CD4-positive, alpha-beta T cell treated with Interleukin-15 for 1 hour (primary cell): ENCODE data around the gene MUC3A.

Experiments used
- DNase-seq: peaks from one replicate; pipeline ENCODE4 v3.0.0-alpha.2; 2020

The MUC3A gene

GRCh38 chr7:100949933-100950443 lies 654 bp downstream of the MUC3A start:
- DNase-seq, result no peak

- DNase-seq, result no peak
These were observed 1.8 kb downstream of the MUC3A start for GRCh38 chr7:100951172-100951571.

DNA sequence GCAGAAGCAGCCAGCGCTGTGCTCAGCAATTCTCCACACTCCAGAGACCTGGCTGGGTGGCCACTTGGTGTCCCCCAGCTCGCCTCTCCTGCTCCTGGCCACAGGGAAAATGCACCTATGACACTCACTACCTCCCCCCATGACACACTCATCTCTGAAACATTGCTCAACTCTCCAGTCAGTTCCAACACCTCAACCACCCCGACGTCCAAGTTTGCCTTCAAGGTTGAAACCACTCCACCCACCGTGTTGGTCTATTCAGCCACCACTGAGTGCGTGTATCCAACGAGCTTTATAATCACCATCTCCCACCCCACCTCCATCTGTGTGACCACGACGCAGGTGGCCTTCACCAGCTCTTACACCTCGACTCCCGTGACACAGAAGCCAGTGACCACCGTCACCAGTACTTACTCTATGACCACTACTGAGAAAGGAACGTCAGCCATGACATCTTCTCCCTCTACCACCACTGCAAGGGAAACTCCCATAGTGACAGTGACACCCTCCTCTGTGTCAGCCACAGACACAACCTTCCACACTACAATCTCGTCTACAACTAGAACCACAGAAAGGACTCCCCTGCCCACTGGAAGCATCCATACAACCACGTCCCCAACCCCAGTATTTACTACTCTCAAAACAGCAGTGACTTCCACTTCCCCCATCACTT lies 2.7 kb downstream of the MUC3A start:
- no peak for DNase-seq

DNA sequence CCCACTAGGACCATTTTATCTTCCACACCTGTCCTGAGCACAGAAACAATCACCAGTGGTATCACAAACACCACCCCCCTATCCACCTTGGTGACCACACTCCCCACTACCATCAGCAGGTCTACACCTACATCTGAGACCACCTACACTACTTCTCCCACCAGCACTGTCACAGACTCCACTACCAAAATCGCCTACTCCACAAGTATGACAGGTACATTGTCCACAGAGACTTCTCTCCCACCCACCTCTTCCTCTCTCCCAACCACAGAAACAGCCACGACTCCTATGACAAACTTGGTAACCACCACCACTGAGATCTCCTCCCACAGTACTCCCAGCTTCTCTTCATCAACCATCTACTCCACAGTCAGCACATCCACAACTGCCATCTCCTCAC lies 3.3 kb downstream of the MUC3A start:
- no peak for DNase-seq

DNA sequence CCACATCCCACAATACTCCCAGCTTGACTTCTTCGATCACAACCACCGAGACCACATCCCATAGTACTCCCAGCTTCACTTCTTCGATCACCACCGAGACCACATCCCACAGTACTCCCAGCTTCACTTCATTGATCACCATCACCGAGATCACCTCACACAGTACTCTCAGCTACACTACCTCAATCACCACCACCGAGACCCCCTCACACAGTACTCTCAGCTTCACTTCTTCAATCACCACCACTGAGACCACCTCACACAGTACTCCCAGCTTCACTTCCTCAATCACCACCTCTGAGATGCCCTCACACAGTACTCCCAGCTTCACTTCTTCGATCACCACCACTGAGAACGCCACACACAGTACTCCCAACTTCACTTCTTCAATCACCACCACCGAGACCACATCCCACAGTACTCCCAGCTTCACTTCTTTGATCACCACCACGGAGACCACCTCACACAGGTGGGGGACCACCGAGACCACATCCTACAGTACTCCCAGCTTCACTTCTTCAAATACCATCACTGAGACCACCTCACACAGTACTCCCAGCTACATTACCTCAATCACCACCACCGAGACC lies 8.6 kb downstream of the MUC3A start:
- no peak for DNase-seq

DNA sequence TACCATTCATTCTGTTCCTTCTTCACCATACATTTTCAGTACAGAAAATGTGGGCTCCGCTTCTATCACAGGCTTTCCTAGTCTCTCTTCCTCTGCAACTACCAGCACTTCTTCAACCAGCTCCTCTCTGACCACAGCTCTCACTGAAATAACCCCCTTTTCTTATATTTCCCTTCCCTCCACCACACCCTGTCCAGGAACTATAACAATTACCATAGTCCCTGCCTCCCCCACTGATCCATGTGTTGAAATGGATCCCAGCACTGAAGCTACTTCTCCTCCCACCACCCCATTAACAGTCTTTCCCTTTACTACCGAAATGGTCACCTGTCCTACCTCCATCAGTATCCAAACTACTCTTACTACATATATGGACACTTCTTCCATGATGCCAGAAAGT lies 10.6 kb downstream of the MUC3A start:
- DNase-seq, result no peak

DNA sequence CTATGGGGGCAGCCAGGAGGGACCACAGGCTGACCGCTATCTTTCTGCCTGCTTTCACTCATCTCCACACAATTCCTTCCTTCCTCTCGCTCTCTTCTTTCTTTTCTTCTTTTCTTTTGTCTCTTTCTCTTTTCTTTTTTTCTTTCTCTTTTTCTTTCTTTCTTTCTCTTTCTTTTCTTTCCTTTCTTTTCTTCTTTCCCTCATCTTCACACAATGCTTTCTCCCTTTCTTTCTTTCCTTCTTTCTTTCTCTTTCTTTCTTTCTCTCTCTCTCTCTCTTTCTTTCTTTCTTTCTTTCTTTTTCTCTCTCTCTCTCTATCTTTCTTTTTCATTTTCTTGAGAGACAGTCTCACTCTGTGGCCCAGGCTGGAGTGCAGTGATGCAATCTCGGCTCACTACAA lies 13.2 kb downstream of the MUC3A start:
- no peak for DNase-seq

- no peak for DNase-seq
These were observed 14.1 kb downstream of the MUC3A start for GRCh38 chr7:100963386-100963785.

DNA sequence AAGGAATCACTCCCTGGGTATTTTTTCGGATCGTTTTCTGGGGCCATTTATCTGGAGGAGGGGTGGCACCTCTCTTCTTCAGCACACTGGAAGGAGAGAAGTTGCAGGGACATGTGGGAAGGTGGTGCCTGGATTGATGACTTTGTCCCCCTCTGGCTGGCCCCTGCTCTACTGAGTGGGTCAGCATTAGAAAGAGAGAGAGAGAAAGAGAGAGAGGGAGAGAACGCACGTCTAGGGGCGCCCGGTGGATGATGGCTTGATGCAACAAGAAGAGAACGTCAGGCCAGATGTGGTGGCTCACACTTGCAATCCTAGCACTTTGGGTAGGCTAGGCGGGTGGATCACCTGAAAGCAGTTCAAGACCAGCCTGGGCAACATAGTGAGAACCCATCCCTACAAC lies 14.5 kb downstream of the MUC3A start:
- DNase-seq, result no peak

GRCh38 chr7:100964630-100965029 lies 15.3 kb downstream of the MUC3A start:
- DNase-seq, result no peak

- no peak for DNase-seq
These were observed 15.8 kb downstream of the MUC3A start for GRCh38 chr7:100965045-100965722.

DNA sequence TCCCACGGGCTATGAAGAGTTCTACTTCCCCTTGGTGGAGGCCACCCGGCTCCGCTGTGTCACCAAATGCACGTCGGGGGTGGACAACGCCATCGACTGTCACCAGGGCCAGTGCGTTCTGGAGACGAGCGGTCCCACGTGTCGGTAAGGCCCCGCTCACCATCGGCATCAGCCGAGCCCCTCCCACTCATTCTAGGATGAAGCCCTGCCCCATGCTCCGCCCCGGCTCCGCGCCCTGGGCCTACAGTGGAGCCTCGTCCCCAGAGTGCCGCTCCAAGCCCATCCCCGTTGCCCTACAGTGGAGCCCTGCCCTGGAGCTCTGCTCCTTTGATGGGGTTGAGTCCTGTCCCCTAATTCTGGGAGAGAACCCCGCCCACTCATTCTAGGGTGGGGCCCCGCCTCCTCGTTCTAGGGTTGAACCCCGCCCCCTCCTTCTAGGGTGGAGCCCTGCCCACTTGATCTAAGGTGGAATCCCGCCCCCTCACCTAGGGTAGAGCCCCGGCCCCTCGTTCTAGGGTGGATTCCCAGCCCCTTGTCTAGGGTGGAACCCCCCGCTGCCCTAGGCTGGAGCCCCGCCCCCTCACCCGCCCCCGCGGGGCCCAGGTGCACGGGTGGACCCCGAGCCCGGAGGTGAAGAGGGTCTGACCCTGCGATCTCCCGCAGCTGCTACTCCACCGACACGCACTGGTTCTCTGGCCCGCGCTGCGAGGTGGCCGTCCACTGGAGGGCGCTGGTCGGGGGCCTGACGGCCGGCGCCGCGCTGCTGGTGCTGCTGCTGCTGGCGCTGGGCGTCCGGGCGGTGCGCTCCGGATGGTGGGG lies 16.6 kb downstream of the MUC3A start:
- DNase-seq, result peak; percentile 49

- no peak for DNase-seq
These were observed 17.4 kb downstream of the MUC3A start for GRCh38 chr7:100966542-100967291.

DNA sequence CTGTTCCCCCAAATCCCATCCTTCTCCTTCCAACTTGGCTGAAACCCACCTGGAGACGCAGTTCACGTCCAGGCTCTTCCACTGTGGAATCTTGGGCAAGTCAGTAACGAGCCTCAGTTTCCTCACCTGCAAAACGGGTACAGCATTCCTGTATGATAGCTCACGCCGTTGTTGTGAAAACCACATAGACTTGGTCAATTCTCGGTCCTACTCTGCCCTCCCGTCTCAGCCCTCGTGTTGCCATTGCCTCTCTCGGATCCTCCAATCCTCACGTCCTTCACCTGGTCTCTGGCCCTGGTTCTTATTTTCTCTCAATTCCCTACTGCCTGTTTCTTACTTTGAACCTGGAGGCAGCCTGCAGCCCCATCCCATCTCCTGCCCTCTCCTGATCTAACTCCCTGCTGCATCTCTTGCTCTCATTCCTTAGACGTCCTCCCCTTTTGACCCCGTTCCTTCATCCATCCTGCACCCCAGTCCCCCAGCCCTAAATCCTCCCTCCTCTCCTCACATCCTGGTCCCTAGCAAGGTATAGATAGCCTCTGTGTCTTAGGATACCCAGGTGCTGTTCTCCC lies 18.0 kb downstream of the MUC3A start:
- DNase-seq, result no peak

- DNase-seq, result no peak
These were observed 18.7 kb downstream of the MUC3A start for GRCh38 chr7:100968031-100968430.

- DNase-seq, result no peak
These were observed 19.3 kb downstream of the MUC3A start for GRCh38 chr7:100968650-100969049.

GRCh38 chr7:100969066-100969615 lies 19.8 kb downstream of the MUC3A start, which contains the start of gene MUC12:
Gene MUC12 (plus strand): TSS chr7:100969565. CDS start chr7:100969623, 58 bp downstream.
- no peak for DNase-seq

DNA sequence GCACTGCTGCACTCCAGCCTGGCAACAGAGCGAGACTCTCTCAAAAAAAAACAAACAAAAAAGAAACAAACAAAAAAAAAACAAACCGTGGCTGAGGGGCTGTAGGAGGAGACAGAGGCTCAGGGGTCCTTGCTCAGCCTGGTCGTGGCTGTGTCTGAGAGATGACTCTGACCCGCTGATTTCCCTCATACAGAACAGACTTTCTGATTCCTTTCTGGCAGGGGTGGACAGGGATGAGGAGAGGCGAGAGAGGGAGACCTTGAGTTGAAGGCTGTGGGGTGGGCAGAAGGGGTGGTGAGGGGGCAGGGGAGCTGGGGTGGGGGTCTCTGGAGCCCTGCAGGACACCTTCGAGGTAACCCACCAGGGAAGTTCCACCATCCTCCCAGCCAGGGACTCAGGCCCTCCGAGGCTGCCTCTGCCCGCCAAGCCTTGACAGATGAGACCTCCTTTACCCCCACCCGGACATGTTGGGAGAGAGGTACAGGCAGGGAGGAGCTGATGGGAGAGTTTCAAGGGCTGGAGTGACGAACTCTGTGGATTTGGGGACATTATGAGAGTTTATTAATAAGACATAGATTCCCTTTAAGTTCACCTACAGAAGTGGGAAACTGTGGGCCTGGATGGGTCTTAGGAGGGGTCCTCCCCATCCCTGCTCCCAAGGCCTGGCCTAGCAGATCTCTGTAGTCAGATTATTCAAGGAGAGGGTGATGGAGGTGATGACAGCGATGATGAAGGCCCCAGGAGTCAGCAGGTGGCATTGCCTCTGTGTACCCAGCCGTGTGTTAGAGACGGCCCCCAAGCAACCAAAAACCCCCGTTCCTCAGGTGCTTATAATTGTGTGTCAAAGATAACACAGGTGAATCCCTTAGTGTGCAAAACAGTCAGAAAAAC lies 22.0 kb downstream of the MUC3A start:
- no peak for DNase-seq

DNA sequence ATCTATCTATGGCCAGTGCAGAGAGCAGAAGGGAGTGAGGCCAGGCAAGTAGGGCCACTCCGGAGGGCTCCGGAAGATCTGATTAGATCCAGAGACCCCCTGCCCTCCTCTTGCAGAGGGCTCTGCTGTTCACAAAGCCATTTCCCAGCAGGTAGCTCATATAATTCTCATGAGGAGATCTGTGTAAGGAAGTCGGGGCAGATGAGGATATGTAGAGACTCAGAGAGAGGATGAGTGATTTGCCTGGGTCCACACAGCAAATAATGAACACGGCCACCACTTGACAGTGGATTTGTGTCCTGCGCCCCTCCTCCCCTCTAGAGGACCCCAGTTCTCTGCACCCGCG lies 22.6 kb downstream of the MUC3A start:
- DNase-seq, result no peak

GRCh38 chr7:100974021-100974420 lies 24.7 kb downstream of the MUC3A start:
- DNase-seq, result no peak

DNA sequence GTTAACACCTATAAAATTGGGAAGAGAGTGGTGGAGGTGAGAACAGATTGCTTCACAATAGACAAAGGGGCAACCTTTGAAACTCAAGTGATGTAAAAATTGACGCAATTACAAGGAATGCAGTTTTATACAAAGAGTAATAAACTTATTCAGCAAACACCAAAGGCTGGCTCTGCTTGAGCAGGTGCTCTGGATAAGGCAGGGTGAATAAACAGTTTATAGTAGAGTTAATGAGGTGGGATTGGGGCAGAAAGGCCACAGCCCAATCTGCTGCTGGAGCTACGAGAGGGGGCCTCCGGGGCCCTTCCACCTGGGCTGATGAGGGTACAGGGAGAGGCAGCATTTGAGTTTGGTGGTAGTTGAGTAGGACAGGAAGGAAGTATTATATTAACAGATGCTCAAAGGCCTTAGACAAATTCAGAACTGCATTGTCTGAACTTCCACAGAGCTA lies 26.1 kb downstream of the MUC3A start:
- DNase-seq, result no peak
